ENCODE data around the gene SLC38A8.

DNA sequence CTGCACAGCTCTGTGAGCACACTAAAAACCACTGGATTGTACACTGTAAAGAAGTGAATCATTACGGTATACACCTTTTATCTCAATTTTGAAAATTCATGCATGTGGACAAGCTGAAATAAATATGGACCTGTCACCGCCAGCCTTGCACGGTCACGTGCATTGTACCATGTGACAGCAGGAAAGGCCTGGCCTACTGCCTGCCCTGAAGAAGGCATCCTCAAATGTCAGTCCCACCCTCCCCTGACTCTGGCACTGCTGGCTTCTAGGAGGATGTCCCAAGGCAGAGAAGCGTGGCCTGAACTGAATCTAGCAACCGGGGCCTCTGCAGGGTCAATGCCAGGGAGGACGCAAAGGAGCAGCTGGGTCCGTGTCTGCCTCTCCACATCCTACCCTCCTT is 34.6 kb downstream of the SLC38A8 start:
- TF ChIP-seq POLR2A (IDR thresholded peaks at IDR 0.05): no peak
- TF ChIP-seq, protein P1, sequence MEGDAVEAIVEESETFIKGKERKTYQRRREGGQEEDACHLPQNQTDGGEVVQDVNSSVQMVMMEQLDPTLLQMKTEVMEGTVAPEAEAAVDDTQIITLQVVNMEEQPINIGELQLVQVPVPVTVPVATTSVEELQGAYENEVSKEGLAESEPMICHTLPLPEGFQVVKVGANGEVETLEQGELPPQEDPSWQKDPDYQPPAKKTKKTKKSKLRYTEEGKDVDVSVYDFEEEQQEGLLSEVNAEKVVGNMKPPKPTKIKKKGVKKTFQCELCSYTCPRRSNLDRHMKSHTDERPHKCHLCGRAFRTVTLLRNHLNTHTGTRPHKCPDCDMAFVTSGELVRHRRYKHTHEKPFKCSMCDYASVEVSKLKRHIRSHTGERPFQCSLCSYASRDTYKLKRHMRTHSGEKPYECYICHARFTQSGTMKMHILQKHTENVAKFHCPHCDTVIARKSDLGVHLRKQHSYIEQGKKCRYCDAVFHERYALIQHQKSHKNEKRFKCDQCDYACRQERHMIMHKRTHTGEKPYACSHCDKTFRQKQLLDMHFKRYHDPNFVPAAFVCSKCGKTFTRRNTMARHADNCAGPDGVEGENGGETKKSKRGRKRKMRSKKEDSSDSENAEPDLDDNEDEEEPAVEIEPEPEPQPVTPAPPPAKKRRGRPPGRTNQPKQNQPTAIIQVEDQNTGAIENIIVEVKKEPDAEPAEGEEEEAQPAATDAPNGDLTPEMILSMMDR (IDR thresholded peaks at IDR 0.05): no peak
- TF ChIP-seq POLR2AphosphoS5 (IDR thresholded peaks at IDR 0.05; ENCODE audit: insufficient read depth in 1 of 2, low read depth in 1 of 2): no peak

All from vagina (tissue), 2 donors.